C4-2B (cell line): Measurements from ENCODE around the gene TTC22.

Source experiments
- CTCF ChIP-seq: fragments of 450-650 bp; conservative IDR thresholded peaks from 2 replicates; pipeline ENCODE4 v1.5.1; 2017; ENCODE audit warnings: mild to moderate bottlenecking
- ZFX ChIP-seq: fragments of 450-650 bp; IDR thresholded peaks from 2 replicates; pipeline ENCODE4 v1.6.1; 2017

GRCh38 chr1:54795841-54796468 is 5.2 kb downstream of the TTC22 start:
- no peak for TF ChIP-seq CTCF
- no peak for TF ChIP-seq ZFX
